Mammary epithelial cell (primary cell): ENCODE measurements around the gene GNA12.

ENCODE experiments used
- CTCF ChIP-seq, 2 donors: IDR thresholded peaks in 1 of 2; conservative IDR thresholded peaks in 1 of 2; 2 replicates each; pipeline ENCODE4 v1.5.1; 2011 to 2012; ENCODE audit warnings: inconsistent platforms in 2 of 2, low read length in 2 of 2, mild to moderate bottlenecking in 2 of 2, control low read depth in 1 of 2, low read depth in 1 of 2; ENCODE audit not compliant: insufficient read depth in 1 of 2; ENCODE audit errors: extremely low read depth in 1 of 2
- EZH2 ChIP-seq: IDR thresholded peaks from 2 replicates; pipeline ENCODE4 v1.6.1; 2012; ENCODE audit warnings: low read length, inconsistent platforms, borderline replicate concordance

DNA sequence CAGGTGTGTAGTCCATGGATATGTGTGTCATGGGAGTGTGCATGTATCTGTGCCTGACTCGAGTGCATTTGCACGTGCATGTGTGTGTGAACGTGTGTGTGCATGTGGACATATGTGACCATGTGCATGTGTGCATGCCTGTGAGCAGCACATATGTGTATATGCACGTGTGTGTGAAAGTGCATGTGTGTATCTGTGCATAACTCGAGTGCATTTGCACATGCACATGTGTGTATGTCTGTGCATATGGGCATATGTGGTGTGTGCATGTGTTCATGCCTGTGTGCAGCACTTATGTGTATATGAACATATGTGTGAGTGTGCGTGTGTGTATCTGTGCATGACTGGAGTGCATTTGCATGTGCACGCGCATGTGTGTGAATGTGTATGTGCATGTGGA is 35.2 kb upstream of the GNA12 start:
- TF ChIP-seq CTCF (conservative IDR thresholded peaks at IDR 0.05 in 1 of 2, IDR thresholded peaks at IDR 0.05 in 1 of 2; ENCODE audit: extremely low read depth in 1 of 2, insufficient read depth in 1 of 2, low read depth in 1 of 2, low read length in 2 of 2) (no peak), EZH2 (no peak)
